Measurements from ENCODE around the gene GFY.

The GFY gene

GRCh38 chr19:49409441-49410029 is 15.7 kb upstream of the GFY start:
- DNase-seq = peak; percentile 69

- DNase-seq = no peak
These were observed 13.4 kb upstream of the GFY start for GRCh38 chr19:49411681-49412326.

GRCh38 chr19:49413348-49413747 is 11.8 kb upstream of the GFY start:
- DNase-seq = no peak

DNA sequence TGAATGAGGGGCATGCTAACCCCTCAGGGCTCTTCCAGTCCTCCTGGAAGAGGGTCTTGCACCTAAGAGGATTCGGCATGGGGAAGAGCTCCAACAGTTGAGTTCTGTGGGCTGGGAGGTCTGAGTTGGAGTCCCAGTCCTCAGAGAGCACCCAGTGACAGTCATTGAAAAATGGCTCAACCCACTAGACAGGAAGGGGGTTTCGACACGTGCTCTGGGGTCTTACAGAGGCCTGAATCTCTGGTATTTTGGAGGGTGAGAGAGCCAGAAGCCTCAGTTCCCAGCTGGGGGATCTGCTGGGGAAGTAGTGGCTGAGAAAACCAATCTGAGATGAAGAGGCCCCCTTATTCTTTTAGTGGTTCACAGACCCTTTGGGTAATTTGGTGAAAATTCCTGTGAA is 10.9 kb upstream of the GFY start:
- no peak for DNase-seq

- DNase-seq = no peak
These were observed 9.9 kb upstream of the GFY start for GRCh38 chr19:49415102-49415809.

DNA sequence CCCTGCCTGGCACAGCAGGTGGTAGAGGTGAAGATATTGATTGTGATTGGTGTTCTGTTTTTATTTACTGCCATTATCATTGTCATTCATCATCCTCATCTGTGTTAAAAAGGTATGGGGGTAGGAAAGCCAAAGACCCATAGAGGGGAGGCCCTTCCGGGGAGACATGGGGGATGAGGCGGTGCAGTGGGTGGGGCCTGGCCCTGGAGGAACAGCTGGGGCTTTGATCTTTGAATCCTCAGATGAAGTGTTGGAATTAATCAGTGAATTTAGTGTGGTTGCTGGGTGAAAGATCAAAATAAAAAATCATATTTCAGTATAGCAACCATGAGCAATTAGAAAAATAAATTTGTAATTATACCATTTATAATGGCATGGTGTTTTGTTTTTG is 9.4 kb upstream of the GFY start:
- DNase-seq = no peak

DNA sequence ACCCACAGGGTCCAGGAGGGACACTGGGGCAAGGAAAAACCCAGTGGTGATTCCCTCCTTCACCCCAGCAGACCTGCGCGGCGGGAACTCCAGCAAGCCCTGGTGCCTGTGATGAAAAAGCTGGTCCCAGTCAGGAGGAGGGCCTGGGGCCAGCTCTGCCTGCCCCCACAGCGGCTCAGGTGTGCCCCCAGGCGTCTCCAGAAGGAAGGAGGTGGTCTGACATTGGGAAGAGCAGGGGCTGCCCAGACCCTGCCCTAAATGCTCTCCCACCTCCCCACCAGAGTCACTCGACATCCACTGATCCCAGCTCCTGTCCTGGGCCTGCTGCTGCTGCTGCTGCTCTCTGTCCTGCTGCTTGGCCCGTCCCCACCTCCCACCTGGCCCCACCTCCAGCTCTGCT is 8.1 kb upstream of the GFY start:
- no peak for DNase-seq

- DNase-seq = no peak
These were observed 6.7 kb upstream of the GFY start for GRCh38 chr19:49418511-49418910.

DNA sequence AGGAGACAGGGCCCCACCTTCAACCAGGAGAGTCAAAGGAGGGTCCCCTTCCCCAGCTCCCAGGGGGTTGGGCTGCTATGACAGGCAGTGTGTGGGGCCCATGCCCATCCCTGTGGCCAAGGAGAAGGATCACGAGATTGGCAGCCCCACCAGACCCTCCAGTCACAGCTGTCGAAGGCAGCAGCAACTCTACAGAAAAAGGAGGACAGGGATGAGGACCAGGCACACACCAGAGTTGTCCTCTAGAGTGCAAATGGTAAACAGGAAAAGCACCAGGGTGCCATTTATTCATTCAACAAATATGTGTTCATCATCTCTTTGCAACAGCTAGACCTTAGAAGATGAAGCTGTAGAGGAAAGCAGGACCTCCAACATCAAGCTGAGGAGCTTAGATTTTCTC is 6.0 kb upstream of the GFY start:
- DNase-seq = no peak

GRCh38 chr19:49420227-49420626 is 5.0 kb upstream of the GFY start:
- DNase-seq = no peak

- peak; percentile 73 for DNase-seq
These were observed 3.9 kb upstream of the GFY start for GRCh38 chr19:49421039-49421877.

DNA sequence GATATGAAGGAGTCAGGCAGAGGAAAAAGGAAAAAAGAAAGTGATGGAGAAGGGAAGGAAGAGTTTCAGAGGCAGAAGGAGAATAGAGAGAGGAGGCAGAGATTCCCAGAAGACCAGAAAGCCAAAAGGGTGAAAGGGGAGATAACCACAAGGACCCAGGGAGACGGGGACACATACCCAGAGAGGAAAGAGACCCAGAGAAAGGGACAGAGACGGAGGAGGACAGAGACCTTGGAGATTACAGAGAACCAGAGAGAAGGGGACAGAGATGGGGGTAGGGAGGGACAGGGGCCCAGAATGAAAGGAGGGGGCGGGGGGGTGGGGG is 3.3 kb upstream of the GFY start:
- DNase-seq = no peak

DNA sequence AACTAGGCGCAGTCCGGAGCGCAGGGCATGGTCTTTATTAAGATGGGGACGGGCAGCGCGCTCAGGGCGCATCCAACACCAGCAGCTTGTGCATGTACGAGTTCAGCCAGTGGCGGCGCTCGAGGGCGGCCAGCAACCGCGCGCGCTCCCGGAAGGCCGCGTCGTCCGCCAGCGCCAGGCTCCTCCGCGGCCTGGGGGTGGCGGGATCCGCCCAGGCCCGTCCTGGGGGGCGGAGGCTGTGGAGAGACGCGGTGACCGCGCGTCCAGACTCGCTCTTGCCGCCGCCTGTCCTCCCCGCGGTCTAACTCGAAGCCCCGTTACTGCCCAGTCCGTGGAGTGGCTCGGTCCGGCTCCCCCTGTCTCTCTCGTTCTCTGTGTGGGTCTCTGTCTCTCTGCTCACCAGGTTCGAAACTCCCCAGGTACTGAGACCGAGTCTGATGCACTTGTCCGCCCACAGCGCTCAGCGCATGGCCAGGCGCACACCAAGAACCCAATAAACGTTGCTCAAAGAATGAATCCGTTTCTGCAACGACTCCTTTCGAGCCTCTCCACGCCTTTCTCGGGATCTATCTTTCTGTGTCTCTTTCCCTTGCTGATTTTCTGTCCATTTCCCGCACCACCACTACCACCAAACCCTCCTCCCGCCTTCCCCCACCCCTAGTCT is 2.6 kb upstream of the GFY start:
- peak; percentile 78 for DNase-seq

- no peak for DNase-seq
These were observed 1.9 kb upstream of the GFY start, which contains the start of gene PTH2 for GRCh38 chr19:49423071-49423984. TSS of gene PTH2 (minus strand) at chr19:49423441. CDS start at chr19:49423339, 102 bp downstream.

DNA sequence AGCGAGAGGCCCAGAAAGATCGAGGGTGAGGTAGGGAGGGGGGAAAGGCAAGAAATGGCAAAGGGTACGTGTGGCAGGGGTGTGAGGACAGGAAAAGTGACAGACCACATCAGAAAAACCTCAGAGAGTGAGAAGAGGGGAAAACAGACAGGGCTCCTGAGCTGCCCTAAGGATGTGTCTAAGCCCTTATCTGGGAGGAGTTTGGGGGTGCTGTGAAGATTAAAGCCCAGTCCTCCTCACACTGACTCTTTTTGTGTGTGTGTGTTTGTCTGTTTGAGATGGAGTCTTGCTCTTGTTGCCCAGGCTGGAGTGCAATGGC is 1.2 kb upstream of the GFY start:
- DNase-seq = no peak

DNA sequence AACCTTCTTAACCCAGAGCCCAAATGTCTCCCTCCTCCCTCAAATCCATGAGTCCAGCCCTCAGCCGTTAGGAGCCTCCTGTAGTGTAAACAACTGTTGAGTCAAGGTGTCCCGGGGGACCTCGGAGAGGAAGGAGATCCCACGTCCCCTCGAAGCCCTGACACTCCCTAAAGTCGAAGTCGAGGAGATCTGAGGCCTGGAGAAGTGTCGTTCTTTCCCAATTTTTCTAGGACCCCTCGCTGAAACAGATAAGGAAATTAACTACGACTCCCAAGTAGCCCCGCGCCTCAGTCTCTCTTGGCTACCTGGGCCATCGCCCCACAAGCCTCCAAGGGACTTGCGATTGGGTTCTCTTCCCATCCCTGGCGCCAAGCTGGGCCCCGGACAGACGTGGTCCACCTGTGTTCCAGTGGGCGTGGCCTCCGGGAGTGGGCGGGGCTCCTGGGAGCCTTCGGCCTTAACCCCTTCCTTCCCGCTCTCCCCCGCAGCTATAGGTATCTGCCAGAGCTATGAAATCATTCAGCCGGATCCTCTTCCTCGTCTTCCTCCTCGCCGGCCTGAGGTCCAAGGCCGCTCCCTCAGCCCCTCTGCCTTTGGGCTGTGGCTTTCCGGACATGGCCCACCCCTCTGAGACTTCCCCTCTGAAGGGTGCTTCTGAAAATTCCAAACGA is 869 bp downstream of the GFY start:
- DNase-seq = no peak

DNA sequence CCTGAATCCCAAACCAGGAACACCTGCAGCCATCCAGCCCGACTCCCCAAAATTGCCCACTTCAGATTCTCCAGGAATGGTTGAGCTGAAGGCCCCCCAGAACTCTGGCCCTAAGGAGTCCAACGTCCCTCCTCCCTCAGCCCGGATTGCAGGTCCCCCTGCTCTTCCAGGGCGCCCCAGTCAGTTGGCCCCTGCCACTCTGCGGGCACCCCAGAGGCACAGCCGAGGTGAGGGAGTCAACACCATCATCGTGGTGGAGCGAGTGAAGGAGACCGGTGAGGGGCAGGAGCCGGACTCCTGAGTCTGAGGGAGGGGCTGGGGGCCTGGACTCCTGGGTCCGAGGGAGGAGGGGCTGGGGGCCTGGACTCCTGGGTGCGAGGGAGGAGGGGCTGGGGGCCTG is 2.2 kb downstream of the GFY start:
- DNase-seq = no peak

GRCh38 chr19:49427855-49428546 is 2.8 kb downstream of the GFY start:
- peak; percentile 75 for DNase-seq

GRCh38 chr19:49428547-49429451 is 3.6 kb downstream of the GFY start:
- no peak for DNase-seq

DNA sequence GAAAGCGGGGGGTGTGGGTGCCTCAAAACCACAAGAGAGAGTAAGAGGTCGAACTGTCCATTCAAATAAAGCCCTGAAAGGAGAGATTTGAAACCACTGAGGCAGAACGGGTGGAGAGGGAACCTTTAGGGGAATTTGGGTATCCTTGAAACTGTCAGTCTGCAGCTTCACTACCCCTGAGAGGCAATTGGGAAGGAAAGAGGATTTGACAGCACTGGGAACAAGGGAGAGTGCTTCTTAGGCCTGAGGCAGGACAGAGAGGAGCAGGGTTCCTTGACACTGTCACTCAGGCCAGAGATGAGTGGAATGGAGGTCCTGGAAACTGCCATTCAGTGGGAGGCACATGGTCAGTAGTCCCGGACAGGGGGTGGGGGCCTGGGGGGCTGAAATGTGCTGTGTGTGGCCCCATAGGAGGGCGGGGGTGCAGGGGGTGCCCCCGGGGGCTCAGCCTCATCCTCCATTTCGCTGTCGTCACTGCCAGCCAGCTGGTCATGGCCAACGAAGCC is 5.0 kb downstream of the GFY start:
- no peak for DNase-seq

Data from activated effector memory CD4-positive, alpha-beta T cell treated with anti-CD3 and anti-CD28 coated beads, Interleukin-2, amount 50 U/mL, for 16 hours (primary cell).